NCI-H345 treated with DMSO at 0.1 percent for 48 hours (cell line): ENCODE data around the gene ACSBG1.
"Not testable (repeated sequence)": the region's sequence is repeated elsewhere in the genome, so short reads cannot be mapped to it uniquely, and the experiment has no call there.

Source experiments
- DNase-seq: peaks from one replicate; lab custom pipeline; 2025; ENCODE audit not compliant: unreplicated experiment; lab: John Stamatoyannopoulos, UW

ACSBG1 gene

DNA sequence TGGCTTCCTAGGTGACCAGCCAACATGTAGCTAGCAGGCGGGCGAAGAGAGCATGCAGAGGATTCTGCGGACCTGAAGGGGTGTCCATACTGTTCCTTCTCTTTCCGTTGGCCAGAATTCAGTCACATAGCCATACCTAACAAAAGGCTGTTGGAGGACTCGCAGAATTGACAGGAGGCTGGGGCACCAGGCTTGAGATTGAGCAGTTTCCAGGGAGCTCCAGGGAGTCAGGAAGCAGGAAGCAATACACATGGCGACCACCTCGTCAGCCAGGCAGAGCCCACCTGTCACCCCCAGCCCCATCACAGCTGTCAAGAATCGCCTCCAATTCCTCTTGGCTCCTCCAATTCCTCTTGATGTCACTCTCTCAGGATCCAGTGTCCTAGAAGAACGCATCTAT is 16.8 kb upstream of the ACSBG1 start:
- DNase-seq: no peak

DNA sequence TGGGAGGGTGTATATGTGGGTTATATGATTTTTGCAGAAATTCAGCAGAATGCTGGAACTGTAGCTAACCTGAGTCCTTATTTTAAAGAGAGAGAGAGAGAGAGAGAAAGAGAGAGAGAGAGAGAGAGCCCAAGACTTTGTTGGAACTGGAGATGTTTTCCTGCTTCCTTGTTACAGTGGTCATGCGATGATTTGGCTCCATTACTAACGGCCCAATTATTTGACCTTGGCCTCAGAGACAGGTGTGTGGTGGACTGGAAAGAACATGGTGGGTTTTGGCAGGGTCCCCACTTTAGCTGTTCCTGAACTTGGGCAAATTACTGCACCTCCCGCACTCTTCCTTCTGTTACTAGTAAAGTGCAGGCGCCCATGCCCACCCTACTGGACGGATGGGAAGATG is 14.8 kb upstream of the ACSBG1 start:
- DNase-seq: no peak

GRCh38 chr15:78247911-78248310 is 13.5 kb upstream of the ACSBG1 start:
- DNase-seq: no peak

DNA sequence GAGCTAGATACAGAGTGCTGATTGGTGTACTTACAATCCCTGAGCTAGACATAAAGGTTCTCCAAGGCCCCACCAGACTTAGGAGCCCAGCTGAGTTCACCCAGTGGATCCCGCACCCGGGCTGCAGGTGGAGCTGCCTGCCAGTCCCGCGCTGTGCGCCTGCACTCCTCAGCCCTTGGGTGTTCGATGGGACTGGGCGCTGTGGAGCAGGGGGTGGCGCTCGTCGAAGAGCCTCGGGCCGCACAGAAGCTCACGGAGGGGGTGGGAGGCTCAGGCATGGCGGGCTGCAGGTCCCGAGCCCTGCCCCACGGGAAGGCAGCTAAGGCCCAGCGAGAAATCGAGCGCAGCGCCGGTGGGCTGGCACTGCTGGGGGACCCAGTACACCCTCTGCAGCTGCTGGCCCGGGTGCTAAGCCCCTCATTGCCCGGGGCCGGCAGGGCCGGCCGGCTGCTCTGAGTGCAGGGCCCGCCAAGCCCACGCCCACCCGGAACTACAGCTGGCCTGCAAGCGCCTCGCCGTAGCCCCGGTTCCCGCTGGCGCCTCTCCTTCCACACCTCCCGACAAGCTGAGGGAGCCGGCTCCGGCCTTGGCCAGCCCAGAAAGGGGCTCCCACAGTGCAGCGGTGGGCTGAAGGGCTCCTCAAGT is 11.7 kb upstream of the ACSBG1 start:
- DNase-seq: not testable (repeated sequence)

GRCh38 chr15:78245392-78245791 is 11.0 kb upstream of the ACSBG1 start:
- DNase-seq: not testable (repeated sequence)

DNA sequence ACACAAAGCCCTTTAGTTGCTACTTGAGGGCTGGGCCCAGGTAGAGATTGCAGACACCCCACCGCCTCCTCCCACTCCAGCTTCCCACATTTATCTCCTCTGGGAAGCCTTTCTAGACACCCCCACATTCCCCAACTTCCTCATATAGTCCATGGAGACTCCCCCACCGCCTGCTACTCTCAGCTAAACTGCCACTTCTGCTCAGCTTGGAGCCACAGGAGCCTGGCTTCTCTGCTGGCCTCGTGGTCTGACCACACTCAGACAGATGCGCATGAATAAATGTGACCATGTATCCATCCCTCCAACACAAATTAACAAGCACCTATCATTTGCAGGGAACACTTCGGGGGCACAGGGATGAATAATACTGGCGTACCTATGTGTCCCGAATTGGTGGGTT is 10.5 kb upstream of the ACSBG1 start:
- no peak for DNase-seq

DNA sequence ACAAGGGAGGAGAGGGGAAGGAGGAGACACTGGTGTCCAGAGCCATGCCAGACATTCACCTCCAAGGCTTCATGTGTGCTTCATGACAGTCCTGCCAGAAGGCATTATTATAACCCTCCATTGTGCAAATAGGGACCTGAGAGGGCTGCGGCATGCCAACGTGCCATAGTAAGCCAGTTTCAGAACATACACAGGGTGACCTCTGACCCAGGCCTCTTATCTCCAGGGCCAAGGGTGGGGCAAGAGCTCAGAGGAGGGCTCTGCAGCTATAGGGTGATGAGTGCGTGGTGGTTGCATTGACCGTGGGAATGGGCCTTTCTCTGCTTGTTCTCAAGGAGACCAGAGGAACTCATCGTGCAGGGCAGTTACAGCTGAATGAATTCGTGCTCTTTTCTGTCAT is 9.7 kb upstream of the ACSBG1 start:
- no peak for DNase-seq

DNA sequence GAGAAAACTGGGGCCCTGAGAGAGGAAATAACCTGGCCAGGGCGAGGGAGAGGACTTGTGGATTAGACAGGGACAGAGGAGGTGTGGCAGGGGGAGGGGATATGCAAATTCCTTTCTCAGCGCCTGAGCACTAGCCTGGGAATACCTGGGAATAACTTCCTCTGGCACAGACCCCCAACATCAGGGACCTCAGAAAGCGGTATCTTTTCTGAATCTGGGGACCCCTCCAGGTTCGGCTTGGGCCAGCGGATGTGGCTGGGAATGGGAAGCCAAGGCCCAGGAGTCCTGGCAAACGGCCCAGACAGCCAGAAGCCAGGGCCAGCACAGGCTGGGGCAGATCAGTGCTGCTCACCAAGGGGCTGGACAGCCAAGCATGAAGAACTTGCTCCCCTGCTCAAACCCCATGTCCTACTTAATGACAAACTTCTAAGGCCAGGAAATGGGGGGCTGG is 9.2 kb upstream of the ACSBG1 start:
- DNase-seq: no peak

- no peak for DNase-seq
Measured at GRCh38 chr15:78243058-78243457, 8.7 kb upstream of the ACSBG1 start.

- no peak for DNase-seq
Measured at GRCh38 chr15:78242128-78242527, 7.8 kb upstream of the ACSBG1 start.

- peak; percentile 28 for DNase-seq
Measured at GRCh38 chr15:78241017-78241416, 6.7 kb upstream of the ACSBG1 start.

GRCh38 chr15:78239811-78240210 is 5.4 kb upstream of the ACSBG1 start:
- DNase-seq: no peak

DNA sequence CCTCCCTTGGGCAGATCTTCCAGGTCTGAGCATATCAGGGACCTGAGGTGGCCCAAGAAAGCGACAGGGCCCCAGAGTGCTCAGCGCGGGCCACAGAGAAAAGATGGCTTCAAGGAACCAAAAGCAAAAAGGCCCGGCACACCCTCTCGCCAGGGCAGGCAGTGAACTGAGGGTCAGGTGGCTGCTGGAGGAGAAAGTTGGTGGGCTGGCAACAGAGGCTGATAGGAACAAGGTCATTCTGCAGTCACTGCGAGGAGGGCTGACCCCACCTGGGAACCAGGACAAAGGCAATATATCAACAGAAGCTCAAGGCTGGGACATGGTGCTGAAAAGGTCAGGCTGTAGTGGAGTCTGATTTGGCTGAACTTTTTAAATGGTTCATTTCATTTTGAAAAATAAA is 2.8 kb upstream of the ACSBG1 start:
- DNase-seq: no peak

GRCh38 chr15:78236491-78236890 is 2.1 kb upstream of the ACSBG1 start:
- no peak for DNase-seq

DNA sequence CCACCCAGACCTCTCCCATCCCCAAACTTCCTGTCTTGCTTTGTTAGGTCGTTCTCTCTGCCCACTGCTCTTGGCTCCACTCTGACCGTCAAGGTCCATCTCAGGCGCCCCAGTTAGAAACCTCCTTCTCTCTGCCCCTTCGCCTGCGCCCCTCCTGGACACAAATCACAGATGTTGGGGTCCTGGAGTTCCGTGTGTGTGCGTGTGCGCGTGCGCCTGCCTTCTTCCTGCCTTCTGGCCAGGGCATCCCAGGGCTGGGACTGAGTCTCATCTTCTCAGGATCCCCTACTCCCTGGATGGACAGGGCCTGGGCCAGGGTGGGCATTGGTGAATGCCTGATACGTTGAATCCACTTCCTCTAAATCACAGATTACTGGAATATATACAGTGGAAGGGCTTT is 869 bp downstream of the ACSBG1 start:
- no peak for DNase-seq

- no peak for DNase-seq
Measured at GRCh38 chr15:78232951-78233350, 1.4 kb downstream of the ACSBG1 start.

- no peak for DNase-seq
Measured at GRCh38 chr15:78229431-78230406, 4.6 kb downstream of the ACSBG1 start.

DNA sequence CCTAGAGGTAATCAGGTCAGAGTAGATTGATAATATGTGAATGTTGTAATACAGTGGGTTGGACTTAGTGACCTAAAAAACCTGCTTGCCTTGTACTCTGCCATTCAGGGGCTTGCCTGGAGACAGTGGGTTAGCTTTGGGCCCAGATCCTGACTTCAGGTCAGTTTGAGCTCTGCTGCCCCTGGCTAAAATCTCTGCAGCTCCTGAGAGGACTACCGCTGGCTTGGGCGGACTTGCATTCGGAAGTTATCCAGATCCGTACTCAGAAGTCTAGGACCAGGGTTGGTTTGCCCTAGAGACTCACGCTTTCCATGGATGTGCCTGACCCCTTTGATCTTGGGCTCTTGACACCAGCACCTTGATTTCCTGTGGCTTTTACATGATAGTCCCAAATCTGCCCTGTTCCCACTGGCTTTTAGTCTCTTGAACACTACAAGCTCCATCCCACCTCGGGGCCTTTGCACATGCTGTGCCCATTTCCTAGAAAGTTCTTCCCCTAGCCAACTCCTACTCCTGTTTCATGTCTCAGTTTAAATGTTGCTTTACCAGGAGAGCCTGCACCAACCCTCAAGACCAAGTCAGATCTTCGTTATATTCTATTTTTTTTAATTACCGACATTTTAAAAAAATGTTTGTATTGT is 5.9 kb downstream of the ACSBG1 start:
- DNase-seq: no peak

DNA sequence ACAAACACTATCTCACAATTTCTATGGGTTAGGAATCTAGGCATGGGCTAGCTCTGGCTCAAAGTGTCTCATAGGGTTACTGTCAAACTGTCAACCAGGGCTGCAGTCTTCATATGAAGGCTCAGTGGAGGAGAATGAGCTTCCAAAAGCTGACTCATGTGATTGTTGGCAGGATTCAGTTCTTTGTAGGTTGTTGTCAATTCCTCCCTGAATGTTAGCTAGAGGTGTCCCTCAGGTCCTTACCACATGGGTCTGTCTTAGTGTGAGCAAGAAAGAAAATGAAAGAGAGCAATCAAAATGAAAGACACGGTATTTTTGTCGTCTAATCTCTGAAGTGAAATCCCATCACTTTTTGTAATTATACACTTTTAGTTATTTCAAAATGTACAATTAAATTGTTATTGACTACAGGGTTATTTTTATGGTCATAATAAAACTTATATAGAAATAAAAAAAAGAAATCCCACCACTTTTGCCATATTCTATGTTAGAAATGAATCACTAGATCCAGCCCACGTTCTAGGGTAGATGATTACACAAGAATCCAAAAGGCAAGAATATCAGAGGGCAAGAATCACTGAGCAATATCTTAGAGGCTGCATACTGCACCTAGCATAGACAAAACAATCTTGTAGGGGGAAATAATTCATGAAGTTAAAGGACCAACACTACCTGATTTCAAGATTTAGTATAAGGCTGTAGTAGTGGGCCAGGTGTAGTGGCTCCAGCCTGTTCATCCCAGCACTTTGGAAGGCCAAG is 8.4 kb downstream of the ACSBG1 start:
- DNase-seq: no peak

DNA sequence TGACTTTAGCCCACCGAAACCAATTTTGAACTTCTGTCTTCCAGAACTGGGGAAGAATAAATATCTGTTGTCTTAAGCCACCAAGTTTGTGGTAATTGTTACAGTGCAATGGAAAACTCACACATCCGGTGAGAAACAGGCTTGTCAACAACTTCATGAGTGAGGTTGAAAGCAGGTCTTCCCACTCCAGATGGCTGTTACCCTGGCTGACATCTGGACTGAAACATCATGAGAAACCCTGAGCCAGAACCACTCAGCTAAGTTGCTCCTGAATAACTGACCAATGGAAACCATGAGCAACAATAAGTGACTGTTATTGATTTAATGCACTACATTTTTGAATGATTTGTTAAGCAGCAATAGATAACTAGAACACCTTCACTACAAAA is 10.3 kb downstream of the ACSBG1 start:
- no peak for DNase-seq

DNA sequence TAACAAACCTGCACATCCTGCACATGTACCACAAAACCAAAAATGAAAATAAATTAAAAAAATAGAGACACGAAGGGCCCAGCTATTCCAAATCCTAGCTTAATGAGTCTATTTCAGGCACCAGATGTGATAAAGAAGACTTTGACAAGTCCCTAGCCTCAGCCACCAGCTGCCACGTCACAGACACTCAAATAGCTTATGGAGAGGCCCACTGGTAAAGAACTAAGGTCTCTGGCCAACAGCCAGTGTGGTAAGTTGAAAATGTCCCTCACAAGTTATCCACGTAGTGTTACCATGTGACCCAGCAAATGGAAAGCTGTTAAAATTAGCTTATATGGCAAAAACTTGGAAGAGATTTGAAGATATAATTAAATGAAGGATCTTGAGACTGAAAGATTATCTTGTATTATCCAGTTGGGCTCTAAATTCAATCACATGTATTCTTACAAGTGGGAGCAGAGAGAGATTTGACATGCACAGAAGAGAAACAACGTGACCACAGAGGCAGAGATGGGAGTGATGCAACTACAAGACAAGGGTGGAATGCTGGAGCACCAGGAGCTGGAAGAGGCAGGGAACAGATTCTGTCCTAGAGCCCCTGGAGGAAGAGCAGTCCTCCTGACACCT is 10.9 kb downstream of the ACSBG1 start:
- DNase-seq: no peak
